NB4 (cell line): Measurements from ENCODE around the gene KCNAB1.

Experiments used
- DNase-seq: peaks from one replicate; pipeline ENCODE4 v3.0.0; 2010; ENCODE audit warnings: low read depth
- H3K4me3 ChIP-seq: one replicate; pipeline ENCODE4 v1.5.1; 2011; ENCODE audit warnings: mild to moderate bottlenecking, low read depth, low read length, moderate library complexity
- MYC ChIP-seq: IDR thresholded peaks from 2 replicates; pipeline ENCODE4 v1.6.1; 2011; ENCODE audit warnings: low read depth, low read length
- POLR2A ChIP-seq: IDR thresholded peaks from 2 replicates; pipeline ENCODE4 v1.6.1; 2011; ENCODE audit warnings: mild to moderate bottlenecking; ENCODE audit not compliant: insufficient read length; ENCODE audit errors: extremely low read depth
- TF ChIP-seq, protein P1 (sequence below): IDR thresholded peaks from one replicate; pipeline ENCODE4 v1.5.1; 2012; ENCODE audit warnings: low read depth, low read length
- TF ChIP-seq, protein P2 (sequence below): IDR thresholded peaks from 2 replicates; pipeline ENCODE4 v1.6.1; 2011; ENCODE audit warnings: low read depth, low read length

The KCNAB1 gene

DNA sequence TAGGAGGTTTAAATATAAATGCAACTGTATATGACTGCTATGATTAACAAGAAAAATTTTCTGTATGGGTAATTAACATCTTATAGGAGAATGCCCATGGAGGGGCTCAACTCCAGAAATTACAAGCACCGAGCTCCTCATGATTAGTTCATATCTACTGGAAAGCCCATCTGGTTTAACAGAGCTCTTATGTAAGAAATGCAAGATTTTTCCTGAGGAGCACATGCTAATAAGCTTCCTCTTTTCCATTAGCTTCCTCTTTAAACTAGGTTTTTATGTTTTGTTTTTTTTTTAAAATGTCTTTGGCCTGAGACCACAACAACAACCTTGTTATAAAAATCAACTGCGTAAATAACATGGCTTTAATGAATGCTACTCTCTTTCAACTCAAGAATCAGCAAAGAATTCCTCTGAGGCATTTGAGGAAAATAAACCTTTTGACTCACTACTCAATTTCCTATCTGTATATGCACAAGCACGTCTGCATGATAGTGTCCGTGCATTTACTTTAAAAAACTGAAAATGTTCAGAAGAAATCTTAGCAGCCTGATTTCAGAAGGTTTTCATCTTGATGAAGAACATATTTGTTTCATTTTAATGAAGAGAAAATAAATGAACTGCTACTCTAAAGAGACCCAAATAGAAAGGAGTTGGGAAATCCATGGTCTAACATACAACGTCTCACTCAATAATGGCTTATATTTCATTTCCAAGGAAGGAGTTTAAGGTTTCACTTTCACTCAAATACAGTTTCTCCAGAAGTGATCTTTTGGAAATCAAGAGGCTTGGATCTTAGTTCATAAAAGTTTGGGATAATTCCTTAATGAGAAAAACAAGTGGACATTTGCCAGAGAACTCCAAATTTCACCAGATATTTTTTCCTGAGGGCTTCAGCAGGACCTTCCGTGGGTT is 180.8 kb downstream of the KCNAB1 start:
- DNase-seq: peak; percentile 51
- H3K4me3 ChIP-seq: no peak overlapping the region
- TF ChIP-seq, protein P1, sequence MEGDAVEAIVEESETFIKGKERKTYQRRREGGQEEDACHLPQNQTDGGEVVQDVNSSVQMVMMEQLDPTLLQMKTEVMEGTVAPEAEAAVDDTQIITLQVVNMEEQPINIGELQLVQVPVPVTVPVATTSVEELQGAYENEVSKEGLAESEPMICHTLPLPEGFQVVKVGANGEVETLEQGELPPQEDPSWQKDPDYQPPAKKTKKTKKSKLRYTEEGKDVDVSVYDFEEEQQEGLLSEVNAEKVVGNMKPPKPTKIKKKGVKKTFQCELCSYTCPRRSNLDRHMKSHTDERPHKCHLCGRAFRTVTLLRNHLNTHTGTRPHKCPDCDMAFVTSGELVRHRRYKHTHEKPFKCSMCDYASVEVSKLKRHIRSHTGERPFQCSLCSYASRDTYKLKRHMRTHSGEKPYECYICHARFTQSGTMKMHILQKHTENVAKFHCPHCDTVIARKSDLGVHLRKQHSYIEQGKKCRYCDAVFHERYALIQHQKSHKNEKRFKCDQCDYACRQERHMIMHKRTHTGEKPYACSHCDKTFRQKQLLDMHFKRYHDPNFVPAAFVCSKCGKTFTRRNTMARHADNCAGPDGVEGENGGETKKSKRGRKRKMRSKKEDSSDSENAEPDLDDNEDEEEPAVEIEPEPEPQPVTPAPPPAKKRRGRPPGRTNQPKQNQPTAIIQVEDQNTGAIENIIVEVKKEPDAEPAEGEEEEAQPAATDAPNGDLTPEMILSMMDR: no peak
- TF ChIP-seq POLR2A: no peak
- TF ChIP-seq, protein P2, sequence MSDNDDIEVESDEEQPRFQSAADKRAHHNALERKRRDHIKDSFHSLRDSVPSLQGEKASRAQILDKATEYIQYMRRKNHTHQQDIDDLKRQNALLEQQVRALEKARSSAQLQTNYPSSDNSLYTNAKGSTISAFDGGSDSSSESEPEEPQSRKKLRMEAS: peak; percentile 51
- TF ChIP-seq MYC: peak; percentile 33; the same call in 1 of the 2 replicates

DNA sequence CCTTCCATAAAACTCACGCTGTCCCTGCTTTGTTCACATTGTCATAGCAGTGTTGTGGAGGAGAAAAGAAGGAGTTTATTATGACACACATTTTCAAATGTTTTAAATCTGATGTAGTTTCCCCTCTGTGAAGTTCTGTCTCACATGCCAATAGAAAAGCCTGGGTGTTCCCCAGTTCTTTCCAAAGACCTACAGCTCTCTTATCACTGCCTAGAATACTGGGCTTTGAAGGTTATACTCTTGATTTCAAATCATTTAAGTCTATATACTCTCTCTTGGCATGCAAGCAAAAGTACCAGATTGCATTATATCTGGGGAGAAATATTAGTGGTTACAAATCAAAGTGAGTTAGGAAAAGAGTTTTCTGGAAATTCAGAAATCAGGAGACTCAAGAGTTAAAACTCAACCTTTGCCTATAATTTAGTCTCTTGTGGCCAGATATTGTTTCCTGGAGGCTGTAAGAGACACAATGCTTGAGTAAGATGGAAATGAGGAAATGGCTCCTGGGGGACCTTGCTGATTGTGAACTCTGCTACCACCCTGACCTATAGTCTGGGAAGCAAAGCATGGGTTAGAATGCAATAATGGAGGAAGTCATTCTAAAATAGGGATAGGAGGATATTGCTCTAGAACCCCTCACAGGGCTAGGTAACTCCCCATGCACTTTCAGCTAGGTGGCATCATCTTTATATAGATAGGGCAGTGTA is 182.8 kb downstream of the KCNAB1 start:
- H3K4me3 ChIP-seq: no peak overlapping the region
- peak; percentile 28 for DNase-seq
- TF ChIP-seq MYC (no peak), POLR2A (no peak)
- TF ChIP-seq, protein P2: no peak
- TF ChIP-seq, protein P1: no peak

DNA sequence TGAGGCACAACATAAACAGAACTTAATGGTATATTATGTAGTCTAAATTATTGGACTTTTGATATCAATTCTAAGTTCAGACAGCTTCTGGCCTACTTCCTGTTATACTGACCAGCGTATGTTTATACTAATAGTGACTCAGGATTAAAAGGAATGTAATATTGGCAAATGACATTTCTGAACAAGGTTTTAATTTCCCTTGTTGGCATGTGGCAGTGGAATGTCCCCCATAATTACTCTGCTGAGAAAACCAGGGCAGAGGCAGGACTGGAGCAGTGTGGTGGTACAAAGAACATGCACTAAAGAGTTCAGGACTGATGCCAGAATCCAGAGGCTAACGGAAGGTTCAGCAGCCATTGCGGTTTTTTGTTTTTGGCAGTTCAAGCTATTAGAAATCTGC is 184.0 kb downstream of the KCNAB1 start:
- TF ChIP-seq POLR2A (no peak), MYC (no peak)
- TF ChIP-seq, protein P2: no peak
- TF ChIP-seq, protein P1: no peak
- no peak overlapping the region for H3K4me3 ChIP-seq
- DNase-seq: no peak

DNA sequence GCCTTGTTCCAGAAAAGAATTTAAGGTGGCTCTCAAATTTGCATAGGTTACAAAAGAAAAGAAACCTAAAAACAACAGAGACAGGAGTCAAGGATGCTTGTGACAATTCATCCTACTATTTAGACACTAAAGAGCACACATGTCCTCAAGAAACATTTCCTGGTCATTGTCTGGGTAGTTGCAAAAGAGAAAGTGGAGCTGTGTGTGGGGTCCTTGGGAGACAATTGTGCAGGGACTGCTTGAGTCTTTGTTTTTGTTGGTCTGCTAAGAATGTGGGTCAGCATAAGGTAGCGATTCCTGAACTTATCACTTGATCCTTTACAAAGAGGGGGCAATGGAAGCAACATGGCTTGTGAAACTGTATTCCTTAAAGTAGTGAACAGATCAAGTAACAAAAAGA is 185.3 kb downstream of the KCNAB1 start:
- TF ChIP-seq, protein P2: no peak
- no peak for TF ChIP-seq POLR2A
- TF ChIP-seq, protein P1: no peak
- TF ChIP-seq MYC: no peak

DNA sequence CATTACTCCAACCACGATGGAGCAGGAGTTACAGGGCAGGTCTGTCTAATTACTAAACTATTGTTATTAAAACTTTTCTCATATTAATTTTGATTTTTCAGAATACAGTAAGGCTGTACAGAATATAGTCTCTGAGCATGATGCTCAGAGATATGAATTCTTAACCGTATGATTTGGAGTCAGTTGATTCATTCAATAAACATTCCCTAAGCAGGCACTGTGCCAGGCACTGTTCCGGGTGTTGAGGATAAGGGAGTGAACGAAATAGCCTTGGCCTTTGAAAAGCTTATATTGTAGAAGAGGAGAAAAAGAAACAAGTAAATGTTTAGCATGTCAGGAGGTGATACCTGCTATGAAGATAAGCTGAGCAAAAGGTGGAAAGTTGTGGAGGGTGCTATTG is 187.3 kb downstream of the KCNAB1 start:
- DNase-seq: no peak
- TF ChIP-seq POLR2A (no peak), MYC (no peak)
- TF ChIP-seq, protein P2: no peak
- TF ChIP-seq, protein P1: no peak
- H3K4me3 ChIP-seq: no peak overlapping the region

More for the DNA sequence above, 185.3 kb downstream of the KCNAB1 start:
- no peak overlapping the region for H3K4me3 ChIP-seq
- DNase-seq: no peak
